Activated gamma-delta T cell treated with Interleukin-2 at 50 U/mL for 16 hours (primary cell): ENCODE measurements around the gene CD6.

Experiments
- DNase-seq: peaks from one replicate; pipeline ENCODE4 v3.0.0-alpha.2; 2020

CD6 gene

DNA sequence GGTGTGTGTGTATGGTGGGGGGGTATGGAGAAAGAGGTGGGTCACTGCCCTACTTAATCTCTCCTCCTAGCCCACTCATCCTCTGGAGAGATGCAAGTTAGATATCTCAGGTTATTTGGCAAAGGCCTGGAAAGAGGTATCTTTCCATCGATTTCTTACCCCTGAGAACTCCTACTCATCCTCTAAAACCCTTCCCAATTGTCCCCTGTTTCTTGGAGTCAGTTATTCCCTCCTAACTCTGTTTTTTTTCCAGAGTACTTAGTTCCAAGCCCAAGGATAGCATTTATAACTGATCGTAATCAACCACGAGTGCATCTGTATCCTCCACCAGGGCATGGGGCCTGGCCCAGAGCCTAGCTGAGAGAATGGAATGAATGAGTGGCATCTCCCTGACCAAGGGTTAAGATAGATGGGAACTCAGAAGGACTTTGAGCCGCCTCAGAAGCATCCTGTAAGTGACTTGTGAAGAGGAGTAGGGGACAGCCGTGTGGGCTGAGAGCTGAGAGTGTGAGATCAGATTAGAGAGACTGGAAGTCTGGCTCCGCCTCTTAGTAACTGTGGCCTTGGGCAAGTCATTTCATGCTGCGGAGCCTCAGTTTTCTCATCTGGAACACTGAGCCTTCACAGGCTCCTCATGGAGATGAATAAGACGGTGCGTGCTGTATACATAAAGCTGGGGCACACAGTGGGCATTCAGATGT is 16.2 kb downstream of the CD6 start:
- DNase-seq = peak; percentile 32

DNA sequence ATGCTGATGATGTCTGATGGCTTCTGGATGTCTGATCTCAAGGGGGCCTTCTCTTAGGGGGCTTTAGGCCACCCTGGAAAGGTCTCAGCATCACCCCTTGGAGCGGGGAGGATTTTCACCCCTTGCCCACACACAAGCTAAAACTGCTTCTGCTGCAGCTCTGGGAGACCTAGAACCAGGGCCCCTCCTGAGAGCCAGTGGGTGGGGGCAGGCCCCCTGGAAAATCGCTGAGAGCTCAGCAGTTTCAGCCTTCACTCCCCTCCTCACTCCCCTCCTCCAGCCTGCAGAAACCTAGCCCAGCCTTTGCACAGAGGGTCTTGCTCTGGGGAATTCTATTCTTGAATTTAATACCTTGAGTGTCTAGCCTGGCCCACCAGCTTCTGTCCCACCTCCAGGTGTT is 17.2 kb downstream of the CD6 start:
- no peak for DNase-seq

DNA sequence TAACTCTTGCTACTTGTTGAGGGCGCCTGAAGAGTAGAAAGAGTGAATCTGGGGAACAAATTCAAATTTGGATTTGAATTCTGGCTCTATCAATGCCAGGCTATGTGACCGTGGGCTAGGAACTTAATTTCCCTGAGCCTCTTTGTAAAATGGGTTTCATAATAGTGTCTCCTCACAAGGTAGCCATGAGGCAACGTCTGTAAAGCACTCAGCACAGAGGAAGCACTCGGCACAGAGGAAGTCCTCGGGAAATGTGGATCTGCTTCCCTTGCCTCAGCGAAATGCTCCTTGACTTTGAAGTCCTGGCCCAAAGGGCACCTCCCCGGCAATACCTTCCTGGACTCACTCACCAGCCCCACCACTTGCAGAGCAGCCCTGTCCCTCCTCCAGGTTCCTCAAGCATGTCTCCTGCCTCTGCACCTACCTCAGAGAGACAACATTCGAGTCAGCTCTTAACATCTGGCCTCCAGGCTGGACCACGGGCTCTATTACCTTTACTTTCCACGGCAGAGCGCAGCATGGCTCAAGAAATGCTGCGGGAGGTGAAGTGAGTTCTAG is 17.7 kb downstream of the CD6 start:
- no peak for DNase-seq

DNA sequence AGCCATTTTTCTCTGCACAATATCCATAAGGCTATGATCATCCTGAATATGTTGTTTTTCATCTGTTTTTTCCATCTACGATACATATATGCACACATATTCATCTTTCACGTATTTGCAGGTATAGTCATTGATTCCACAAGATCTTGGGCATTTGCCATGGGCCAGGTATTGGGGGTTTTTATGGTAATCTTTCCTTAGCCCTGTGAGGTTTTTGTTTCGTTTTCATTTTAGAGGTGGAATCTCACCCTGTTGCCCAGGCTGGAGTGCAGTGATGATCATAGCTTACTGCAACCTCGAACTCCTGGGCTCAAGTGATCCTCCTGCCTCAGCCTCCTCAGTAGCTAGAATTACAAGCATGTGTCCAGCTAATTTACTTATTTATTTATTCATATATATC is 20.0 kb downstream of the CD6 start:
- no peak for DNase-seq

DNA sequence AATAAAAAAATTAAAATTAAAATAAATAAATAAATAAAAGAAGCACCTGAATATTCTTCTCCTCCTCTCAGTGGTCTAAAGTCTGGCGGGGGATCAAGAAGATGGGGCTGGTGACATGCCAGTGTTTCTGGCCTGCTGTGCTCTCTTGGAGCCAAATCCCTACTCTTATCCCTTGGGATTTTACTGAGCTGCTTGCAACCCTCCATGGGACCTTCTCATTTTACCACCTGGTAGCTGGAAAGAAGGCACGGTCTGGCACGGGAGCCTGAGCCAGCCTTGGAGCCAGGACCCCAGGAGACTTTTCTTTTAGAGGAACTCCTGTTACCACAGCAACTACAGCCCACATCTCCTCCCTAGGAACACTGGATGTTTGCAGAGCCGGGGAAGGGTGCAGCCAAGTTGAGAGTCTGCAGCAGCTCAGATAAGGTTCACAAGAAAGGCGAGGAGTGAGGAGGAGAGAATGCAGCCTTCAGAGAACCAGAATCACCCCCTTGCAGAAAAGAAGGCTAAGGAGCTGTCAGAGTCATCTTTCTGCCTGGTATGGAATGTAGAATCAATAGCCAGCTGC is 21.4 kb downstream of the CD6 start:
- DNase-seq = no peak

DNA sequence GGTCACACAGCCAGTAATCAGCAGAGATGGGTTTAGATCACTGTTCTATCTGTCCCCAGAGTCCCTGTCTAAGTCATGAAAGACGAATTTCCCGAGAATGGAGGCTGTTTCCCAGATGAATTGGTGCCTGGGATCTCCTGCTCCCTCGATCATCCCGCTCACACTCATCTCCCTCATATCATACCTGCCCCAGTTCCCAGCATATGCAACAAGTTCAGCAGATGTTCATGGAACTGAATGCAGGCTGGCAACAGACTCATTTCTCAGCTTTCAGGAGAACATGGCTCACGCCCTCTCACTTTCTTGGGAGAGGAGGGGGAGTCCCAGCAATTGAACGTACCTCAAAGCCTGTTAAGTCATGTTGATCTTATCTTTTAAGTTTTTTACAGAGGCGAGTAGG is 22.1 kb downstream of the CD6 start:
- DNase-seq = no peak

DNA sequence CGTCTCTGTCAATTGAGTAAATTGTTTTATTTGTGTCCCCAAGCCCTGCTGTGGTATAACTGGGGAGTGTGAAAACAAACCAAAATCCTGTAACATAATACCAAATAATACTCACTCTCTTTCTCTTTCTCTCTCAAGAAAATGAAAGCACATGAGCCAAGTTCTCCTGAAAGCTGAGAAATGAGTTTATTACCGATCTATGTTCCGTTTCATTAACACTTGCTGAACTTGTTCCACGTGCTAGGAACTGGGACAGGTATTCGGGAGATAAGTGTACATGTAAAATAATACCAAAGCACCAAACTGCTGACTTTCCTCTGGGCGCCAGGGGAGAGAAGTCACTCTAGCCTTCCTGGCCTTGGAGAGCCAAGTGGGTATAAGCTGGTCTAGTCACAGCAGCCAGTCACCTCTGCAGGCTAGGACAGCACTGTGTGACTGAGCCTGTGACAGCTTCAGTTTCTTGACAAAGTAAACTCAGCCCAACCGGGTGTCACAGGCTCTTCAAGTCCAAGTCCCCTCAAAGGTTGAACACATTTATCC is 23.1 kb downstream of the CD6 start:
- no peak for DNase-seq

DNA sequence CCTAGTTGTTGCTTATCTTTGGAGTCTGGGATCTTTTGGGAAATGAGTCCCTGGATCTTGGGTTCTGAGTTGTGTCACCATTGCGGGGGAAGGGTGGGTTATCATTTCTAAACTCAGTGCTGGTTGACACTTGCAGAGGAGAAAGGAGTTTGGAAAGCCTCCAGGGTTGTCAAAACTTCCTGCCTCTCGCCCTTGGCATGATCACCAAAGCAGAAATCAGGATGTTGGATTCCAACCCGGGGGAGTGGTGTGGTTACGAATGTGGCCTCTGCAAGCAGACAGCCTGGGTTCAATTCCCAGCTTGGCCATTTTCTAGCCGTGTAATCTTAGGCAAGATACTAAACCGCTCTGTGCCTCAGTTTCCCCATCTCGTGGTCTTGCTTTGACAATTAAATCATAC is 24.3 kb downstream of the CD6 start:
- no peak for DNase-seq

DNA sequence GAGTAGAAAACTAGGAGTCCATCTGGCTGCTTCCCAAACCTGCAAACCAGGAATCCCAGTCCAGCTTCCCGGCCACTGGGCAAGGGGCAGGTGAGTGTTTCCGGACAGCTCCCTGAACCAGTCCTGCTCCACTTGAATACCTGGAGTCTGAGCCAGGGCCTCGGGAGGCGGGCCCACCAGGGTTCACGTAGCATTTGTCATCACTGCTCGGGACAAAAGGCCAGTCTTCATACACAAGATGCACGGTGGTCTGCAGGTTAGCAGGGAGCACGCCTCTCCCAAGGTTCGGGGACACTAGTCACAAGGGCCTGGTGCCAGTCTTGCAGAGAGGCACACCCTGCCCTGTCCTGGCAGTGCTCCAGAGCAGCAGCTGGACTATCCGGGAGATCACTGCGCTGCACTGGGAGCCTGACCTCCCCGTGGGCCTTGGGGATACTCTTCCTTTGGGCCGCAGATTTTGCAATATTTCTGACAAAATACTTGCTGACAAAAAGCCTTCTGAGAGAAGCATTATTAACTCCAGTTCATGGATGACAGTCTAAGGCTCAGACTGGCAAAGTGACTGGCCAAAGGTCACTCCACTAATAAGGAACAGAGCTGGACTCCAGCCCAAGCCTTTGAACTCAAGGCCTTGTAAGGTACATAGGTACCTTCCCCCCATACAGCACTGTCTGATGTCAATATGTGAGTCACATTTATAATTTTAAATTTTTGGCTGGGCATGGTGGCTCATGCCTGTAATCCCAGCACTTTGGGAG is 25.1 kb downstream of the CD6 start:
- no peak for DNase-seq

DNA sequence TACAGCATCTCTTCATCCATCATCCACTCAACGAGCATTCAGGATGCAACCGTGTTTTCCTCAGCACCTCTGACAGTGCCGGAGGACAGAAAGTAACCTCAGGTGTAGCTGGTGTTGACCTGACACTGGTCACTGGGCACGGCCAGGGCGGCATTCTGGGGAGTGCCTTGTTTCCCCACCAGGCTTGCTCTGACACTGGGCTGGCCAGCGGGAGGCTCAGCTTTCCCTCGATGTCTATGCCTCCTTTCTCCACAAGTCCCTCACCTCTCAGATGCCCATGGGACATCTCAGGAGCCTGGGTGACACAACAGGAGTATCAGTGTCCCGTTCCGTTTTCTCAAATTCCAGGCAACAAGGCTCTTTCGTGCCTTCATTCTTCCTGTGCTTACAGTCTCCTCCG is 28.9 kb downstream of the CD6 start:
- no peak for DNase-seq

DNA sequence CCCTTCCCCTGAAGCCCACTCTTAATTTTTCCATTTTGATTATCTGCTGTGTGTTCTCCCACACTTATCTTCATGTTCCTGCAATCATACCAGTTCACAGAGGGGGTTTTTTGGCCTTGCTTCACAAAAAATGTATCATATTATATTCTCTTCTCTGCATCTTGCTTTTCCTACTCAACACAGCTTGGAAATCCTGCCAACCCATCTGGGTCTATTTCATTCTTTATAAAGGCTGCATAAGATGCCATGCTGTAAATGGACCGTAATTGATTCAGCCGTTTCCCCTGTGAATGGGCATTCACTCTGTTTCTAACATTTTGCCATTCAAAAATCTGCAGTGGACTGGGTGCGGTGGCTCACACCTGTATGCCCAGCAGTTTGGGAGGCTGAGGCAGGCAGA is 30.5 kb downstream of the CD6 start:
- no peak for DNase-seq

DNA sequence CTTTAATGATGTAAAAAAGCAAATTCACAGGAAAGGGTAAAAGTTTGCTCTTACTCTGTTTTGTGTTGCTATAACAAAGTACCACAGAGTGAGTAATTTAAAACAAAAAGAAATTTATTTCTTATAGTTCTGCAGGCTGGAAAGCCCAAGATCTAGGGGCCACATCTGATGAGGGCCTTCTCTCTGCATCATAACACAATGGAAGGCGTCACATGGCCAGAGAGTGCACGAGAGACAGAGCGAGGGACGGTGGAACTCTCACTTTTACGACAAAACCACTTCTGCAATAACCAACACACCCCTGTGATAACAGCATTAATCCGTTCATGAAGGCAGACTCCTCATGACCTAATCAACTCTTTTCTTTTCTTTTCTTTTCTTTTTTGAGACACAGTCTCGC is 31.1 kb downstream of the CD6 start:
- DNase-seq = no peak

DNA sequence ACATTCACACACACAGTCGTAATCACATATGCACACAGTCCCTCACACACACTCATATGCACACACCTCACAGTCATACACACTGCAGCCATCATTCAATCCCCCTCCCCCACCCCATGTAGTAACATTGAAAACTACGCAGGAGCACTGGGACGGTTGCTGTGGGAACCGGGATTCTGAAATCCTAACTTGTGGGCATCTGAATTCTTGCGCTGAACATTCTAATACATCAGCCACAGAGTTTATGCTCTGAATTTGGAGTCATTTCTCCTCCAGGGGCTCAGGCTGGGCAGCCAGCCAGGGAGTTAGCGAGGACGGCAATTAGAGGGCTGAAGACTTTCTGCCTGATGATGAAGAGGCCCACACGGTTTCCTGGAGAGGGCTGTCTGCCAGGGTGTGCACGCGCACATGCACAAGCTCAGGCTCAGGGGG is 32.7 kb downstream of the CD6 start:
- DNase-seq = no peak

DNA sequence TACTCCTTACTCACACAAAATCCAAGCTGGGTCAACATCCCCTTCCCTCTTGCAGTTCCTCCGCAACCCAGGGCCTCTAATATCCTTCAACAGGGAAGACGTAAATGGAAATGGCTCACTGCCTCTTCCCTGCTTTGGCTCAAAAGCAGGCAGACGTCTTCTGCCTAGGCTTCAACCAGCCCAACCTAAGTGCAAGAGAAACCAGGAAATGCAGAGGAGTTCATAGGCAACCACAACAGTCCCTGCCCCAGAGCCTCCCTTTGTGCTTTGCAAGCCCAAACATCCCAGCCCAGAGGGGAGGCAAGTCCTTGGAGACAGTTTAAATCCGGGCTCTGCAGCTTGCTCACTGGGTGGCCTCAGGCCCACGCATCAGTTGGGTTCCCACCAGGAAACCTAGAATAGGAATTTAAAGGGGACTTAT is 33.3 kb downstream of the CD6 start:
- no peak for DNase-seq

DNA sequence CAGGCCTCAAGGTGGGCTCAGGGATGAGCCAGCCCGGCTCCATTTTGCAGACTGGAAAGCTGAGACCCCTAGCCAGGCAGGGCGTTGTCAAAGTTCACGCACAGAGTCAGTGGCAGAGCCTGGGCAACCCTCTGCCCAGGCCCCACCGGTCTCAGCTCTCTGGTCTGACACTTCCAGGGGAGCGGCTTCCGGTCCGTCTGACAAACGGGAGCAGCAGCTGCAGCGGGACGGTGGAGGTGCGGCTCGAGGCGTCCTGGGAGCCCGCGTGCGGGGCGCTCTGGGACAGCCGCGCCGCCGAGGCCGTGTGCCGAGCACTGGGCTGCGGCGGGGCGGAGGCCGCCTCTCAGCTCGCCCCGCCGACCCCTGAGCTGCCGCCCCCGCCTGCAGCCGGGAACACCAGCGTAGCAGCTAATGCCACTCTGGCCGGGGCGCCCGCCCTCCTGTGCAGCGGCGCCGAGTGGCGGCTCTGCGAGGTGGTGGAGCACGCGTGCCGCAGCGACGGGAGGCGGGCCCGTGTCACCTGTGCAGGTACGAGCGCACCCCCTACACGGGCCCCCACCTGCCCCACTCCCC is 36.0 kb downstream of the CD6 start:
- DNase-seq = no peak

DNA sequence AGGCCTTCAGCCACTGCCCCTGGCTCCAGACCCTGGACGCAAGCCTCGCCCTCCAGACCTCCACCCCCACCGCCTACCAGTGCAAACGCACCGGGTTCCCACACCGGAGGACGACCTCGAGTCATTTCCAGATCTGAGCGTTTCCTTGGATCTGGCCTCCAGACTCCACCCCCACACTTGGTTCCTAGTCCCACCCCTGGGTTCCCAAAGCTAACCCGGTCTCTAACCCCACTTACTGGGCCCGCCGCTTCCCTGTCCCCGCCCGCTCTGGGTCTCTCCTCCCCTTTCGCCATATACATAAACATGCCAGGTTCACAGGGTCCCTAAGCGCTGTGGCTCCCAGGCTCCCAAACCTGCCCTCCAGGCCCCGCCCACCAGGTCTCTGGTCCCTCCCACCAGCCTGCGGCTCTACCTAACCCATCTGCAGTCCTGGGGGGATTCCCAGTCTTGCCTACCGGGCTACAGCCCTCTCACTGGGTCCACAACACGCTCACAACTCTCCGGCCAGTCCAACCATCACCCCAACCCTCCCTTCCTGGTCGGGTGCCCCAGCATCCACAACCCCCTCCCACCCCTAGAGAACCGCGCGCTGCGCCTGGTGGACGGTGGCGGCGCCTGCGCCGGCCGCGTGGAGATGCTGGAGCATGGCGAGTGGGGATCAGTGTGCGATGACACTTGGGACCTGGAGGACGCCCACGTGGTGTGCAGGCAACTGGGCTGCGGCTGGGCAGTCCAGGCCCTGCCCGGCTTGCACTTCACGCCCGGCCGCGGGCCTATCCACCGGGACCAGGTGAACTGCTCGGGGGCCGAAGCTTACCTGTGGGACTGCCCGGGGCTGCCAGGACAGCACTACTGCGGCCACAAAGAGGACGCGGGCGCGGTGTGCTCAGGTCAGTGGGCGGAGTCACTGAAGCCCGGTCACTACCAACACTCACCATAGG is 36.7 kb downstream of the CD6 start:
- no peak for DNase-seq

DNA sequence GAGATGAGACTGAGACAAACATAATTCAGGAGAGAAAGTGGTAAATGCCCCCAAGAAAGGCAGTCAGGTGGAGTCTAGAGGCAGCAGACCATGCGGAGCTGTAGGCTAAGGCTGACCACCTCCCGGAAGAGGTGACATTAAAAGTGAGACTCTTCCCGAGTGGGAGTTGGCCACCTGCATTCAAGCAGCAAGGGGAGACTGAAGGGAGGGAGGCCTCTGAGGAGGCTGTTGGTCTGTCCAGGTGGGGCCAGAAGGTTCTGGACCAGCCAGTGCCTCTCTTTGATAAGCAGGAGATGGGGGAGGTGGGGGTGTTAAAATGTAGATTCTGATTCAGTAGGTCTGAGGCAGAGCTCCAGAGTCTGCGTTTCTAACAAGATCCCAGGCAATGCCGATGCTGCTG is 37.5 kb downstream of the CD6 start:
- no peak for DNase-seq

DNA sequence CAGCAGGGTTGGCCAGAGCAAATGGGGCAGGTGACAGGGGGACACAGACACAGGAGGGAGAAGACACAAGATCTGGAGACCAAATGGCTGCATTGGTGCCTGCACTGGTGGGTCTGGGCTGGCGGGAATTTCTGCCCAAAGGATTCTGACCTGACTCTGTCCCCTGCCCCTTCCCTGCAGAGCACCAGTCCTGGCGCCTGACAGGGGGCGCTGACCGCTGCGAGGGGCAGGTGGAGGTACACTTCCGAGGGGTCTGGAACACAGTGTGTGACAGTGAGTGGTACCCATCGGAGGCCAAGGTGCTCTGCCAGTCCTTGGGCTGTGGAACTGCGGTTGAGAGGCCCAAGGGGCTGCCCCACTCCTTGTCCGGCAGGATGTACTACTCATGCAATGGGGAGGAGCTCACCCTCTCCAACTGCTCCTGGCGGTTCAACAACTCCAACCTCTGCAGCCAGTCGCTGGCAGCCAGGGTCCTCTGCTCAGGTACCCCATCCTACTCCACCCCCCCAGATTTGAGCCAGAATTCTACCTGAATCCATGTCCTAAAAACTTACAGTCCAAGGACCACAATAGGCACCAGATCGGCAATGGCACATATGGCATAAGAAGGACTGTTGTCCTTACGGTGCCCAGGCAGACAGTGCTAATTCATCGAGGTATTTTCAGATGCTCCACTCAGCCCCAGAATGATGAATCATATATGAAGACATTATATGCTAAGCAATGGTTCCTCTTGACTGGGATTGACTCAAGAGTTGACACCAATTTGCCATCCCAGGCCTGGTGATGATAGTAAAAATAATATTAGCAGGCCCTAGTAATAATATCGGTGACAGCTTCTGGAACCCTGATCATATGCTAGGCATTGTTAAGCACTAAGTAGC is 38.2 kb downstream of the CD6 start:
- DNase-seq = no peak

DNA sequence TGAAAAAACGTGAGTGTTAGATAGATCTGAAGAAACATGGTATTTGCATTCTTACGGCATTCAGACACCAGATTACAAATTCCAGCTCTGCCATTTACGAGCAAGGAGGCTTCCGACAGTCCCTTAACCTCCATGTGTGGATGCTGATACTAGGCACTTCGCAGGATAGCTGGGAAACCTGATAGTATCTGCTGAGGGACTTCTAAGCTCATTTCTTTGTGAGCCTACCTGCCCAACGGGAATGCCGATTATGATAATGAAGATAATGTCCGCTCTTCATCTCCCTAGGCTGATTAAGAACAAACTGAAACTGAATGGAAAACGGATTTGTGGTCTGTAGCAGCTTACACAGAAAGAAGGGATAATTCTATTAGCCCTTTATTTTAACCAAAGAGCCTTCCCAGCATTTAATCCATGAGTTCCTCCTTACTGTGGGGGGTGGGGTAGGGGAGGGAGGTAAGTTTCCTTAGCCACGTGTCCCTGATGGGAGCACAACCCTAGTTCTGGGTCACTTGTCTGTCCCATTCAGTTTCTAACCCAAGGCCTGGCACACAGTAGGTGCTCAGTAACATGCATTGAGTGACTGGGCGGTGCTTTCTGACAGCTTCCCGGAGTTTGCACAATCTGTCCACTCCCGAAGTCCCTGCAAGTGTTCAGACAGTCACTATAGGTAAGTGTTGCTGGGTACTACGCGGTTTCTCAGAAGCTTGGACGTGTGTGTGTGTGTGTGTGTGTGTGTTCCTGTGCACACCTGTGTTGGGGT is 39.2 kb downstream of the CD6 start:
- no peak for DNase-seq

DNA sequence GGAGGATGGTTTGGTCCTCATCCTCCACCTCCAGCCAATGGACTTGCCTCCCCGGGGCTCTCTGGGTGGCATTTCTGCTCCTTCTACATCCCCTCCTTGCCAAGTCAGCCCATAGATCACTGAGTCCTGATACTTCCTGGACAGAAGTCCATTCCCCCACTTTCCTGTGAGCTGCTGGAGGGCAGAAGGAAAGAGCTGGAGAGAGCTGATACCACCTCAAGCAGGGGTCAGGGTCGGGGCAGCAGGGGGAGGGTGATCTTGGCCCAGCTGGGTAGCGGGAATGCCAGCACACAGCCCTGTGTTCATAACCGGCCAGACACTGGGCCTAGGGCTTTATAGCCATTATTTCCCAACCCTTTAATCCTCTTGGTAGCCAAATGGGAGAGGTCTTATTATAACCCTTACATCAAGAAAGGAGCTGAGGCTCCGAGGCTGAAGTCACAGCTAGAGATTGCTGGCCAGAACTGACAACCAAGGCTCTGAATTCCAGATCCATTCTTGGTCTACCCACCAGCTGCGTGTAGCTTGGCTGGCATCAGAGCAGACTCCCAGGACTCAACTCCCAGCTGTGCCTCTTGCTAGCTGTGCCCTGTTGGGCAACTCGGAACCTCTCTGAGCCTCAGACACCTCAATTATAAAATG is 39.9 kb downstream of the CD6 start:
- no peak for DNase-seq
